NCI-H524 (cell line): ENCODE measurements around the gene CELF3.
"Not testable (repeated sequence)": the region's sequence is repeated elsewhere in the genome, so short reads cannot be mapped to it uniquely, and the experiment has no call there.

ENCODE experiments used
- DNase-seq, 2 experiments: peaks; one replicate each; lab custom pipeline; 2025; lab: John Stamatoyannopoulos, UW

The CELF3 gene

DNA sequence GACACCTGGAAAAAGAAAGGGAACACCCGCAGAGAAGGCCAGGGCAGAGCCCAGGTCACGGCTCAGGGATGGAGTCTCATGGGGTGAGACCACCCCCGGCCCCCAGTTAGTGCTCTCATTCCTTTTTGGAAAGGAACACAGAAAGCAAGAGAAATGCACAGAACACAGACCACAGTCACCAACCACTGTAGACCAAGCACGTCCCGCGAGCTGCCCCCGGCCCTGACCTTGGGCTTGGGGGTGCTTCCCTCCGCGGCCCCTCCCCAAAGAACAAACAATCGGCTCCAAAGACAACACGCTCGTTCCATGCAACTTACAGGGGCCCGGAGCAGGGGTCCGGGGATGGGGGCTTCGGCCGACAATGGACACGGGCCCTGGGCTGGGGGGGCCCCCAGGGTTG lies 12.8 kb downstream of the CELF3 start:
- DNase-seq = no peak

DNA sequence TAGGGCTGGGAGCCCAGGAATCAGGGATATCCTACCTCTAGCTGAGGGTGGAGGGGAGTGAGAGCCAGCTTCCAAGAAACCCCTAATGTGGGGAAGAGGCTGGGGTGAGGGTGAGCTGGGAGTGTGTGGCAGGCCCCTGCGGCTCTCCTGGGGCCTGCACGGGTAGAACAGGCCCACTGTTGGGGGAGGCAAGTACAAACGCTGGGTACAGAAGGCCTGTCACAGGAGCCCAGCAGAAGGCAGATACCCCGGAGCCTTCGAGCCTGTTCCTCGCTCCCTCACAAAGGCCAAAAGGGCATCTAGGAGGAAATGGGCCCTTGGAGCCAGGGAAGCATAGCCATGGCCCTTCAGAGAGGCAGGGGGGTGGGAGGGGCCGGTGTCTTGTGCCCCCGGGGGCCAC lies 13.7 kb downstream of the CELF3 start:
- no peak for DNase-seq

DNA sequence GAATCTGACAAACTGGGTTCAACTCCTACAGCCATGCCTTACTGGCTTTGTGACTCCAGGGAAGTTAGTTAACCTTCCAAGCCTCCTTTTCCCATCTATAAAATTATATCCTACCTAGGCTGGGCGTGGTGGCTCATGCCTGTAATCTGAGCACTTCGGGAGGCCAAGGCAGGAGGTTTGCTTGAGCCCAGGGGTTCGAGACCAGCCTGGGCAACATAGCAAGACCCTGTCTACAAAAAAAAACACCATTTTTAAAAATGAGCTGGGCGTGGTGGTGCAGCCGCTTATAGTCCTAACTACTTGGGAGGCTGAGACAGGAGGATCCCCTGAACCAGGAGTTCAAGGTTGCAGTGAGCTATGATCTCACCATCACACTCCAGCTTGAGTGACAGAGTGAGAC lies 15.1 kb downstream of the CELF3 start:
- DNase-seq = no peak

DNA sequence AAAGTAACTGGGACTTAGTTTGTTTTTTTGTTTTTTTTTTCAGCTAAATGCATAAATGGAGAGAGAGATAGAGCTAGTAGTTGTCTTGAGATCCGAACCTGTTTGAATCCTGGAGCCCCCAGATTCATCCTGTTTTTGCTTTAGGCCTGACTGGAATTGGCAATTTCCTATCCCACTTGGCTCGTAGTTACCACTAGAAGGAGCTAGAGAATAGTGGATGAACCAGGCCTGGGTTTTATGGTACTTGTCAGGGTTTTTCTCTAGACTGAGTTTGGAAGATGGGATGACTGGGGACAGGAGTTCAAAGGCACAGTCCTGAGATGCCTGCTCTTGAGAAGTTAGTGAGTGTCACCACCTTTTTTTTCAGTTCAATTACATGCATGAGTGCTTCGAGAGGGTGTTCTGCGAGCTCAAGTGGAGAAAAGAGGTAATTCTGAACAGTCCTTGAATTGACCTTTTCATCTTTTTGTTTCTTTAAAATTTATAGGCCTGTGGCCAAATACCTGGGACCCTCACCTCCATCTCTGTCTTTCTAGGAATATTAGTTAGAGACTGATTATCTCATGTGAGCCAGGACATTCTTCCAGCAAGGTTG lies 23.4 kb downstream of the CELF3 start:
- DNase-seq = peak in 1 of 2 experiments; percentile 32

DNA sequence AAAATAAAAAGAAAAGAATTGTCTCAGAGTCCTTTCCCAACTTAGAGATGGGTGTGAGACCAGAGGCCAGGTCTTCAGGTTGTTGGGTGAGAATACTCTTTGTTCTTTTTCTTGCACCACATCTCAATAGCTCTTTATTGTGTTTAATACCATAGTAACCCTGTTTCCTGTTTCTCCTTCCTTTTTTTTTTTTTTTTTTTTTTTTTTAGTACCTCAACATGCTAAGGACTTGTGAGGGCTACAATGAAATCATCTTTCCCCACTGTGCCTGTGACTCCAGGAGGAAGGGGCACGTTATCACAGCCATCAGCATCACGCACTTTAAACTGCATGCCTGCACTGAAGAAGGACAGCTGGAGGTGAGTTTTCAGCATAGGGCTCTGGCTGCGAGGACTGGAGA lies 24.4 kb downstream of the CELF3 start:
- DNase-seq = no peak

DNA sequence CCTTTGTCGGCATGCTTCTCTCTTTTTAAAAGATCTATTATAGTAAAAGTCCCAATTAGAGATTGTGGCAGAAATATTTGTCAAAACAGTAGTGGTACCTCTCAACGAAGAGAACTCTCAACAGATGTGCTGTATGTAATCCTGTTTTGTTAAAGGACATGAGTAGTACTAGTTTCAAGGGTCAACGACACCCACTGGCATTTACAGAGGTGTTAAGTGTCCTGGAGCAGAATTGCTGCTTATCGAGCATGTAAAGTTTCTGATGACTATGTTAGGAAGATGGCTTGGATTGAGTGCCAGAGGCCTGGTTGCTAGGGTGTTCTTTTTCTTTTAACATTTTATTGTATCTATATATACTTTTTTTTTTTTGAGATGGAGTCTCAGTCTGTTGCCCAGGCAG lies 27.1 kb downstream of the CELF3 start:
- peak in 1 of 2 experiments; percentile 51 for DNase-seq

DNA sequence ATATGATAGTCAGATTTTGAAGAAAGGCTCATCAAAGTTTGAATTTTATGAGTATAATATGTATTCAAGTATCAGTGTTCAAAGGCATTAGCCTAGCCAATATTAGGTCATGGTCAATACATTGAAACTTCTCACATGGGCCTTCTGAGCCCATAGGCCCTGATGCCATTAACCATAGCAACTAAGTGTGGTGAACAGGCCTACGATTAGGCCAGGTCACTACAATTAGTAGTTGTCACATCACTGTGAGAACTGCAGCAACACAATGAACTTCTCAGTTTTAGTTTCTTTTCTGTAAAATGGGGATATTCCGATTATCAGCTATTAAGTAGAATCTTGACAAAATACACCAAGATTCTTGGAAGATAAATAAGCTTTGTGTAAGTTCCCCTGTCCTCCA lies 30.0 kb downstream of the CELF3 start:
- DNase-seq = no peak

DNA sequence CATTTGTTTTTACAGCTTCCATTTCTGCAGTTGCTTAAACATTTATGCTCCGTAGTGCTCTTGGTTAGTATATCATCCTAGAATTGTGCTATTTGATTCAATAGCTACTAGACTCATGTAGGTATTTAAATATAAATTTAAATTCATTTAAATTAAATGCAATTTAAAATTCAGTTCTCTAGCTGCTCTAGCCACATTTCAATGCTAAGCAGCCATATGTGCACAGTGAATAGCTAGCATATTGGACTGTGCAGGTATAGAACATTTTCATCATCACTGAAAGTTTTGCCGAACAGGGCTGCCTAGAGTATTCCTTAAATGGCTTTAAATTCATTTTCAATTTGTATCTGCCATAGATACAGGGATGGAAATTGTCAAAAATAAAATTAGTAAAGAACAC lies 32.5 kb downstream of the CELF3 start:
- DNase-seq = no peak

DNA sequence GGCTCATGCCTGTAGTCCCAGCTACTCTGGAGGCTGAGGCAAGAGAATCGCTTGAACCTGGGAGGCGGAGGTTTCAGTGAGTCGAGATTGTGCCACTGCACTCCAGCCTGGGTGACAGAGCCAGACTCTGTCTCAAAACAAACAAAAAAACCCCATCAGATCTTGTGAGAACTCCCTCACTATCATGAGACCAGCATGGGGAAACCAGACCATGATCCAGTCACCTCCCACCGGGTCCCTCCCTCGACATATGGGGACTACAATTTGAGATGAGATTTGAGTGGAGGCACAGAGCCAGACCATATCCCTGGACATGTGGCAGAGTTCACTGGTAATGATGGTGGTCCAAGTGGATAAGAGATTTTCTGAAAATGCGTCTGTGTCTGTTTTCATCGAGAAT lies 33.7 kb downstream of the CELF3 start:
- DNase-seq = peak; percentile 26 to 60

DNA sequence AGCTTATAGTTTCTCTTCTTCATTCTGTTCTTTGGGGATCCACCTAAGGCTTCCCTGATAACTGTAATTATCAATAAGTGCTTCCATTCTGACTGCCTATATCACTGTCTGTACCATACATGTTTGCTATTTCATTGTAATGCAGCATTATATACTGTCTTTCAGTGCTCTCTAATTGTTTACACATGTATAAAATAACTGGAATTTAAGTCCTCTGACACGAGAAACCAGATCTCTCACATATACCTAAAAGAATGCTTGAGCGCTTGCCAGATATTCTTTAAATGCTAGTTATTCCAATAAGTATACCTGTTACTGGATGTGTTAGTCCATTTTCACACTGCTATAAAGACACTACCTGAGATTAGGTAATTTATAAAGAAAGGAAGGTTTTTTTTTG lies 34.7 kb downstream of the CELF3 start:
- no peak for DNase-seq

DNA sequence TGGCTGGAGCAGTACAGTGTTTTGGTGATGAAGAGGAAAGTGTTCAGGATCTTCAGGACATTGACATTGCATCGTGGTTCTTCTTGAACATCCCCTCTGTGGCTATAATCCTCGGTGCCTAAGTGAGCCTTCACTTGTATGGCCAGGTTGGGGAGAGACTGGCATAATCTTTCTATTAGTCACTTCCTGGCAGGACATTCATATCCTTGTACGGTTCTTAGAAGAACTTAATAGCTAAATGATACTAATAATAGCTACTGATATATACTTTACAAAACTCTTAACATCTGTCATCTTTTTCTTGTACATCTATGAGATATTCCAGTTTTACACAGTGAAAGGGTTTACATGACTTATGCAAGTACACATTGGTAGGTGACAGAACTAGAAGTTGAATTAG lies 35.8 kb downstream of the CELF3 start:
- no peak for DNase-seq

DNA sequence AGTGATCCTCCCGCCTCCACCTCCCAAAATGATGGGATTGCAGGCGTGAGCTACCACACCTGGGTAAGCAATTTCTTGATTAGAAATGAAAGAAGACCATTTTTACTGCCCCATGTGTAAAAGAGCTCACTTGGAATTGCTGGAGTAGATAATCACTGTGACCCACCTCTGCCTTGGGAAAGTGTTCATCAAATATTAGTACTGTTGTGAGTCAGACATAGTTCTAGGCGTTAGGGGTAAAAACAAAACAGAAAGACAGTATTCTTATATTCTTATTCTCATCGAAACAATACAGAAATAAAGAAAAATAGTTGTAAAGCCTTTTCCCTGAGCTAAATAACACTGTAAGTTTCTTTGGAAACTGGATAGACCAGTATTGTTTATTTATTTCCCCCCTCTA lies 36.2 kb downstream of the CELF3 start:
- DNase-seq = no peak

DNA sequence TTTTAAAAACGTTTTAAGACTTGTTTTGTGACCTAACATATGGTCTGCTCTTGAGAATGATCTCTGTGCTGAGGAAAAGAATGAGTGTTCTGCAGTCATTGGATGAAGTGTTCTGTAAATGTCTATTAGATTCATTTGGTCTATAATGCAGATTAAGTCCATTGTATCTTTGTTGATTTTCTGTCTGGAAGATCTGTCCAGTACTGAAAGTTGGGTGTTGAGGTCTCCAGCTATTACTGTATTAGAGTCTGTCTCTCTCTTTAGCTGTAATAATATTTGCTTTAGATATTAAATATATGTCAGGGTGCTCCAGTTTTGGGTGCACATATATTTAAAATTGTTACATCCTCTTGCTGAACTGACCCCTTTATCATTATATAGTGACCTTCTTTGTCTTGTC lies 43.2 kb downstream of the CELF3 start:
- no peak for DNase-seq

DNA sequence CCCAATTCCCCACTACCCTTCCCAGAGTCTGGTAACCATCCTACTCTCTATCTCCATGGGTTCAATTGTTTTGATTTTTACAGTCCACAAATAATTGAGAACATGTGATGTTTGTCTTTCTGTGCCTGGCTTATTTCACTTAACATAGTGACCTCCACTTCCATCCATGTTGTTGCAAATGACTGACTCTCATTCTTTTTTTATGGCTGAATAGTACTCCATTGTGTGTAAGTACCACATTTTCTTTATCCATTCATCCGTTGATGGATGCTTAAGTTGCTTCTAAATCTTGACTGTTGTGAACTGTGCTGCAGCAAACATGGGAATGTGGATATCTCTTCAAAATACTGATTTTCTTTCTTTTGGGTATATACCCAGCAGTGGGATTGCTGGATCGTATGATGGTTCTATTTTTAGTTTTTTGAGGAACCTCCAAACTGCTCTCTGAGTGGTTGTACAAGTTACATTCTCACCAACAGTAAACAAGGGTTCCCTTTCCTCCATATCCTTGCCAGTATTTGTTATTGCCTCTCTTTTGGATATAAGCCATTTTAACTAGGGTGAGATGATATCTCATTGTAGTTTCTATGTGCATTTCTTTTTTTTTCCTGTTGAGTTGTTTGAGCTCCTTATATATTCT lies 46.4 kb downstream of the CELF3 start:
- DNase-seq = not testable (repeated sequence)

DNA sequence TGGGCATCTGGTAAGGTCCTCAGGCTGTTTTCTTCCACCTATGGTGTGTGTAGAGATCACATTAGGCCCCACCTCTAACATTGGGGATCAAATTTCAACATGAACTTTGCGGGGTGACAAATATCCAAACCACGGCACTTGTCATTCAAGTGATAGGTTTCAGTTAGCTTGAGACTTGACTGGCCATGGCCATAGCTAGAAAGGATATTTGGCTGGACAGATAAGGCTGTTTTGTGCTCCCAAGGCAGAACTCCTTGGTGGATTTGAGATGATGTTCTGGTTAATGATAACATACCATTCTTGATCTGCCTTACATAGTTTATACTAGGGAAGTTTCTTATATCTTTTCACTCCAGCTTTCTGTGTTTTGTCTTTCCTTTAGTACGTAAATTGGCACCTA lies 48.5 kb downstream of the CELF3 start:
- DNase-seq = no peak

DNA sequence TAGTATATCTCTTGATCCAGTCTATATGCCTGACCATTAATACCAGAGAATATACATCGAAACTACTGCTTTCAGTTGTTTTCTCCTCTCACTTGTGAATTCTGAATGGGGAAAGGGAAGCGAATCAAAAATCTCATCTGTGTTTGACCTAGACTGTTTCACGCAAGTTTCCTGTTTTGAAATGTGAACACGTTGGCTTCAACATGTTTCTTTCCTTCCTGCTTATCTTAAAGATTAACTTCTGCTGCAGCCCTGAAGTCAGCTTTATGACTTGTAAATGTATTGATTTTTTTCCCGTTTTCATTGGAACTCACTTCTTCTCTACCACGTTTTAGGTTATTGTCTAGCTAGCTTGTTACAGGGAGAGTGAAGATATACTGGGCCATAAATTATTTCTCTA lies 54.9 kb downstream of the CELF3 start:
- no peak for DNase-seq

DNA sequence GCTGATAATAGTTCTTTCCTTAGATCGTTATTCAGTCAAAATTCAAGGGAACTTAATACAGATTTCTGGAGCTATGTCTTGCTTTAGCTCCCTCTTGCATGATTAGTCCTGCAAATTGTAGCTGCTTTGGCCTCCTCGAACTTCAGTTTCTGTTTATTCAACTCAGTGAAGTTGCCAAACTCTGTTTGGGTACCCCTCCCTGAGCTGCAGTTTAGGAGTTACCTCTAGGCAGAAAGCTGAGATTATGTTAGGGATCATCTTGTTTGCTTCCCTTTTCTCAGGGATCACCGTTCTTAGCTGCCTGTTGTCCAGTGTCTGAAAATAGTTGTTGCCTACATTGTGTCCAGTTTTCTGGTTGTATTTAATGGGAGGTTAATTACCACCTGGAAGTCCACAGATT lies 61.2 kb downstream of the CELF3 start:
- DNase-seq = no peak

DNA sequence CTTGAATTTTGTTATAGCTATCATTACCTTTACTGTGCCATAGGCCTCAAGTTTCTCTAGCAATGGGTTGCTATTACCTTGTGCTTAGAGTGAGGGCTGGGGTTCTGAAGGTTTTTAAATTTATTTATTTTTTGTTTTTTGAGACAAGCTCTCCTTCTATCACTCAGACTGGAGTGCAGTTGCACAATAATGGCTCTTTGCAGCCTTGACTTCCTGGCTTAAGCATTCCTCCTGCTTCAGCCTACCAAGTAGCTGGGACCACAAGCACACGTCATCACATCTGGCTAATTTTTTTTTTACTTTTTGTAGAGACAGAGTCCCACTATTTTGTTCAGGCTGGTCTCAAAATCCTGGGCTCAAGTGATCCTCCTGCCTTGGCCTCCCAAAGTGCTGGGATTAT lies 63.2 kb downstream of the CELF3 start:
- no peak for DNase-seq
